Astrocyte (in vitro differentiated cells and primary cell): ENCODE measurements around the gene MAS1.

ENCODE experiments used
- EZH2 ChIP-seq: IDR thresholded peaks from 2 replicates; pipeline ENCODE4 v1.6.1; 2012; ENCODE audit warnings: mild to moderate bottlenecking, low read length, inconsistent platforms; ENCODE audit not compliant: insufficient read depth
- TF ChIP-seq, protein P1 (sequence below): IDR thresholded peaks from 2 replicates; pipeline ENCODE4 v1.5.1; 2011; ENCODE audit warnings: low read depth, mild to moderate bottlenecking, inconsistent platforms, low read length, moderate library complexity; ENCODE audit not compliant: insufficient read depth

DNA sequence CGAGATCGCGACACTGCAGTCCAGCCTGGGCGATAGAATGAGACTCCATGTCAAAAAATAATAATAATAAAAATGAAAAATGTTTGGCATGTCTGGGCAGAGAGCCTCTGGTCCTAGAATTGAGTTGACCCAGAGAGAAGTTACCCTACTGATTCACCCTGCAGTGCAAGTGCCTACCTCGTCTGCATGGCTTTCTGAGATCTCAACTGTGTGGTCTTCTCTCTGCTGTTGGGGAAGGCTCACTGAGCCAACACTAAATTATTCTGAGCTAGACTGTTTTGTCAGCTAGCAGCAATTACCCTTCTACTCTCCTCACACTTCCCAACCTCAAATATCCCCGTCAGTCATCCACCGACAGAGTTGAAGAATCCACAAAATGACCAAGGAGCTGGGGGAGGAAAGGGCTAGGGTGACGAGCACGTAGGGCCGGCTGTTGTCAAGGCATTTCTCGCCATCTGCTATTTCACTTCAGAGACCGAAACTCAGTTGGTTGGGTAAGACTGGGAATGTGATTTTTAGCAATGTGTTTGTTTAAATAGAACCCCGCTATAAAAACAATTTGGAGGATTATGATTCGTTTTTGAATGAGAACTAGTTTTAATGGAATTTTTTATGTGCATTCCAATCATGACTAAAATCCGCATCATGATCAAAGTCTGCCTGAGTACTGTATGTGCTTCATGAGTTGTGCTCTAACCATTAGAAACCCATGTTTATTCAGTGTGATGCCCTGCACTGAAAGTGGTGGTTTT is 9.4 kb downstream of the MAS1 start:
- TF ChIP-seq, protein P1, sequence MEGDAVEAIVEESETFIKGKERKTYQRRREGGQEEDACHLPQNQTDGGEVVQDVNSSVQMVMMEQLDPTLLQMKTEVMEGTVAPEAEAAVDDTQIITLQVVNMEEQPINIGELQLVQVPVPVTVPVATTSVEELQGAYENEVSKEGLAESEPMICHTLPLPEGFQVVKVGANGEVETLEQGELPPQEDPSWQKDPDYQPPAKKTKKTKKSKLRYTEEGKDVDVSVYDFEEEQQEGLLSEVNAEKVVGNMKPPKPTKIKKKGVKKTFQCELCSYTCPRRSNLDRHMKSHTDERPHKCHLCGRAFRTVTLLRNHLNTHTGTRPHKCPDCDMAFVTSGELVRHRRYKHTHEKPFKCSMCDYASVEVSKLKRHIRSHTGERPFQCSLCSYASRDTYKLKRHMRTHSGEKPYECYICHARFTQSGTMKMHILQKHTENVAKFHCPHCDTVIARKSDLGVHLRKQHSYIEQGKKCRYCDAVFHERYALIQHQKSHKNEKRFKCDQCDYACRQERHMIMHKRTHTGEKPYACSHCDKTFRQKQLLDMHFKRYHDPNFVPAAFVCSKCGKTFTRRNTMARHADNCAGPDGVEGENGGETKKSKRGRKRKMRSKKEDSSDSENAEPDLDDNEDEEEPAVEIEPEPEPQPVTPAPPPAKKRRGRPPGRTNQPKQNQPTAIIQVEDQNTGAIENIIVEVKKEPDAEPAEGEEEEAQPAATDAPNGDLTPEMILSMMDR = no peak
- TF ChIP-seq EZH2 = no peak
